ENCODE data around the gene TLR8. TPM values are rescaled to one million over a fixed set of nuclear protein-coding genes. Genes with fewer than 3 reads are reported as not detected.
"Not testable (repeated sequence)": the region's sequence is repeated elsewhere in the genome, so short reads cannot be mapped to it uniquely, and the experiment has no call there.

TLR8 gene
- total RNA-seq, 1 donor from 2014 or later: not detected

- no peak overlapping the region for H3K27ac Mint-ChIP-seq
- no peaks in the 10 kb centered on the region for H3K36me3 Mint-ChIP-seq (ENCODE audit: low read depth)
- intact Hi-C loops (cut with micrococcal nuclease): no loop called here
- H3K27me3 Mint-ChIP-seq: peaks cover 2% of the 10 kb centered on the region
- DNase-seq: no peak
- H3K4me3 Mint-ChIP-seq: no peak overlapping the region
- H3K9me3 Mint-ChIP-seq: peaks cover 3% of the 10 kb centered on the region
- H3K4me1 Mint-ChIP-seq: peaks cover 15% of the 10 kb centered on the region
Observed at GRCh38 chrX:12912791-12913482, 6.5 kb downstream of the TLR8 start.

- H3K27ac Mint-ChIP-seq: no peak overlapping the region
Observed at GRCh38 chrX:12917753-12918152, 11.3 kb downstream of the TLR8 start.

GRCh38 chrX:12919051-12919450, 12.6 kb downstream of the TLR8 start:
- H3K27me3 Mint-ChIP-seq: peaks cover 4% of the 10 kb centered on the region
- intact Hi-C loops (cut with micrococcal nuclease): no loop called here
- H3K4me3 Mint-ChIP-seq: no peak overlapping the region
- no peak for DNase-seq
- no peaks in the 10 kb centered on the region for H3K36me3 Mint-ChIP-seq (ENCODE audit: low read depth)
- H3K9me3 Mint-ChIP-seq: peaks cover 3% of the 10 kb centered on the region
- no peak overlapping the region for H3K27ac Mint-ChIP-seq
- no peaks in the 10 kb centered on the region for H3K4me1 Mint-ChIP-seq

More at GRCh38 chrX:12917753-12918152, 11.3 kb downstream of the TLR8 start:
- Mint-ChIP-seq H3K4me3 (no peak overlapping the region), H3K36me3 (ENCODE audit: low read depth) (no peaks in the 10 kb centered on the region), H3K4me1 (no peaks in the 10 kb centered on the region), H3K9me3 (peaks cover 3% of the 10 kb centered on the region), H3K27me3 (peaks cover 4% of the 10 kb centered on the region)
- no peak for DNase-seq
- intact Hi-C loops (cut with micrococcal nuclease): no loop called here

- H3K27ac Mint-ChIP-seq: no peak overlapping the region
- H3K36me3 Mint-ChIP-seq (ENCODE audit: low read depth): no peaks in the 10 kb centered on the region
- DNase-seq: no peak
- no peaks in the 10 kb centered on the region for H3K4me1 Mint-ChIP-seq
- no peaks in the 10 kb centered on the region for H3K9me3 Mint-ChIP-seq
- peaks cover 4% of the 10 kb centered on the region for H3K27me3 Mint-ChIP-seq
- no peak overlapping the region for H3K4me3 Mint-ChIP-seq
- intact Hi-C loops (cut with micrococcal nuclease): no loop called here
Observed at GRCh38 chrX:12919620-12920019, 13.2 kb downstream of the TLR8 start.

GRCh38 chrX:12920990-12921389, 14.6 kb downstream of the TLR8 start:
- Mint-ChIP-seq H3K4me3 (no peak overlapping the region), H3K9me3 (peaks cover 3% of the 10 kb centered on the region), H3K4me1 (no peaks in the 10 kb centered on the region), H3K27me3 (peaks cover 4% of the 10 kb centered on the region), H3K27ac (no peak overlapping the region), H3K36me3 (ENCODE audit: low read depth) (no peaks in the 10 kb centered on the region)
- DNase-seq: no peak
- intact Hi-C loops (cut with micrococcal nuclease): no loop called here

GRCh38 chrX:12921886-12922598, 15.6 kb downstream of the TLR8 start:
- Mint-ChIP-seq H3K9me3 (peaks cover 3% of the 10 kb centered on the region), H3K27ac (no peak overlapping the region), H3K4me3 (no peak overlapping the region), H3K27me3 (peaks cover 4% of the 10 kb centered on the region), H3K4me1 (no peaks in the 10 kb centered on the region), H3K36me3 (ENCODE audit: low read depth) (no peaks in the 10 kb centered on the region)
- intact Hi-C loops (cut with micrococcal nuclease): no loop called here
- no peak for DNase-seq

GRCh38 chrX:12922599-12922919, 16.1 kb downstream of the TLR8 start:
- Mint-ChIP-seq H3K27me3 (peaks cover 4% of the 10 kb centered on the region), H3K9me3 (peaks cover 3% of the 10 kb centered on the region), H3K36me3 (ENCODE audit: low read depth) (no peaks in the 10 kb centered on the region), H3K4me1 (no peaks in the 10 kb centered on the region), H3K27ac (no peak overlapping the region), H3K4me3 (no peak overlapping the region)
- no peak for DNase-seq
- intact Hi-C loops (cut with micrococcal nuclease): no loop called here

- H3K27me3 Mint-ChIP-seq: no peaks in the 10 kb centered on the region
- peaks cover 14% of the 10 kb centered on the region for H3K9me3 Mint-ChIP-seq
- H3K4me1 Mint-ChIP-seq: peaks cover 2% of the 10 kb centered on the region
- intact Hi-C loops (cut with micrococcal nuclease): no loop called here
- DNase-seq: no peak
- H3K36me3 Mint-ChIP-seq (ENCODE audit: low read depth): no peaks in the 10 kb centered on the region
- no peak overlapping the region for H3K4me3 Mint-ChIP-seq
- H3K27ac Mint-ChIP-seq: no peak overlapping the region
Observed at GRCh38 chrX:12929701-12930100, 23.3 kb downstream of the TLR8 start.

GRCh38 chrX:12930150-12930549, 23.7 kb downstream of the TLR8 start:
- DNase-seq: no peak
- Mint-ChIP-seq H3K36me3 (ENCODE audit: low read depth) (no peaks in the 10 kb centered on the region), H3K27me3 (no peaks in the 10 kb centered on the region), H3K27ac (no peak overlapping the region), H3K4me1 (peaks cover 2% of the 10 kb centered on the region), H3K9me3 (peaks cover 11% of the 10 kb centered on the region), H3K4me3 (no peak overlapping the region)
- intact Hi-C loops (cut with micrococcal nuclease): no loop called here

- Mint-ChIP-seq H3K27ac (no peak overlapping the region), H3K4me3 (no peak overlapping the region), H3K27me3 (no peaks in the 10 kb centered on the region), H3K9me3 (peaks cover 11% of the 10 kb centered on the region), H3K36me3 (ENCODE audit: low read depth) (no peaks in the 10 kb centered on the region), H3K4me1 (peaks cover 2% of the 10 kb centered on the region)
- no peak for DNase-seq
- intact Hi-C loops (cut with micrococcal nuclease): no loop called here
Observed at GRCh38 chrX:12932244-12932643, 25.8 kb downstream of the TLR8 start.

GRCh38 chrX:12934850-12935249, 28.4 kb downstream of the TLR8 start:
- intact Hi-C loops (cut with micrococcal nuclease): no loop called here
- no peaks in the 10 kb centered on the region for H3K27me3 Mint-ChIP-seq
- H3K27ac Mint-ChIP-seq: no peak overlapping the region
- peaks cover 11% of the 10 kb centered on the region for H3K9me3 Mint-ChIP-seq
- H3K36me3 Mint-ChIP-seq (ENCODE audit: low read depth): no peaks in the 10 kb centered on the region
- no peak overlapping the region for H3K4me3 Mint-ChIP-seq
- DNase-seq: no peak
- H3K4me1 Mint-ChIP-seq: peaks cover 2% of the 10 kb centered on the region

GRCh38 chrX:12936947-12937346, 30.5 kb downstream of the TLR8 start:
- DNase-seq: no peak
- Mint-ChIP-seq H3K27ac (no peak overlapping the region), H3K36me3 (ENCODE audit: low read depth) (no peaks in the 10 kb centered on the region), H3K4me1 (peaks cover 2% of the 10 kb centered on the region), H3K4me3 (no peak overlapping the region), H3K27me3 (no peaks in the 10 kb centered on the region), H3K9me3 (peaks cover 4% of the 10 kb centered on the region)
- intact Hi-C loops (cut with micrococcal nuclease): no loop called here

- DNase-seq; H3K4me3 Mint-ChIP-seq; intact Hi-C loops (cut with micrococcal nuclease); H3K27ac Mint-ChIP-seq; H3K27me3 Mint-ChIP-seq; H3K4me1 Mint-ChIP-seq; H3K9me3 Mint-ChIP-seq; H3K36me3 Mint-ChIP-seq (ENCODE audit: low read depth): not testable (repeated sequence)
Observed at GRCh38 chrX:12940471-12940870, 34.1 kb downstream of the TLR8 start.

- H3K27me3 Mint-ChIP-seq; H3K4me3 Mint-ChIP-seq; H3K9me3 Mint-ChIP-seq; DNase-seq; H3K27ac Mint-ChIP-seq; intact Hi-C loops (cut with micrococcal nuclease); H3K36me3 Mint-ChIP-seq (ENCODE audit: low read depth): not testable (repeated sequence)
- H3K4me1 Mint-ChIP-seq: peaks cover 20% of the 10 kb centered on the region
Observed at GRCh38 chrX:12943592-12943991, 37.2 kb downstream of the TLR8 start.

GRCh38 chrX:12944452-12944851, 38.0 kb downstream of the TLR8 start:
- intact Hi-C loops (cut with micrococcal nuclease); H3K36me3 Mint-ChIP-seq (ENCODE audit: low read depth); H3K9me3 Mint-ChIP-seq; DNase-seq; H3K4me3 Mint-ChIP-seq; H3K27me3 Mint-ChIP-seq; H3K27ac Mint-ChIP-seq: not testable (repeated sequence)
- peaks cover 28% of the 10 kb centered on the region for H3K4me1 Mint-ChIP-seq
